Breast epithelium (tissue), 4 donors: ENCODE data around the gene RUFY2. TPM values are rescaled to one million over a fixed set of nuclear protein-coding genes. Genes with fewer than 3 reads are reported as not detected.

Experiments
- DNase-seq, 2 donors: peaks; one replicate each; pipeline ENCODE4 v3.0.0-alpha.2; 2019; ENCODE audit warnings: low spot score in 2 of 2
- H3K27ac ChIP-seq, 2 donors: fragments of 200-600 bp; sonication (generic) in 1 of 2; one replicate each; pipeline ENCODE4 v1.5.1; 2016 to 2019; ENCODE audit warnings: mild to moderate bottlenecking in 1 of 2
- H3K27me3 ChIP-seq, 2 donors: fragments of 200-600 bp; sonication (generic) in 1 of 2; one replicate each; pipeline versions ENCODE4 v1.5.1 to v1.6.0; 2017 to 2019; ENCODE audit warnings: control low read depth in 1 of 2, mild to moderate bottlenecking in 1 of 2
- H3K36me3 ChIP-seq: fragments of 200-600 bp; one replicate; pipeline ENCODE4 v1.5.1; 2019
- H3K4me1 ChIP-seq, 2 donors: fragments of 200-600 bp; sonication (generic); one replicate each; pipeline ENCODE4 v1.5.1; 2016 to 2019; ENCODE audit warnings: control low read depth in 1 of 2
- H3K4me3 ChIP-seq, 3 donors: fragments of 200-600 bp; sonication (generic); 1 replicate in 2 of 3; 2 replicates in 1 of 3; pipeline ENCODE4 v1.5.1; 2016 to 2019; ENCODE audit warnings: mild to moderate bottlenecking in 3 of 3, moderate library complexity in 2 of 3
- H3K9me3 ChIP-seq, 2 donors: fragments of 200-600 bp; sonication (generic) in 1 of 2; one replicate each; pipeline ENCODE4 v1.5.1; 2016 to 2019; ENCODE audit warnings: control low read depth in 1 of 2
- POLR2A ChIP-seq: fragments of 450-650 bp; IDR thresholded peaks from one replicate; pipeline ENCODE4 v1.6.1; 2016; ENCODE audit warnings: antibody characterized with exemption, mild to moderate bottlenecking, moderate library complexity
- POLR2AphosphoS5 ChIP-seq, 3 donors: sonication (generic); formaldehyde crosslinking; IDR thresholded peaks; one replicate each; pipeline ENCODE4 v1.6.1; 2017; ENCODE audit warnings: antibody characterized with exemption in 3 of 3
- intact Hi-C: fragments of 100-400 bp; cut with DNase I; formaldehyde crosslinking; loops from one replicate; pipeline ENCODE4 v1.15.1; 2023; ENCODE audit warnings: low total_unique reads
- total RNA-seq, 3 donors: library from RNA; depleted of rRNA; stranded (reverse); fragments of >200 nt; gene quantifications; one replicate each; pipeline ENCODE4 v1.1.0, GENCODE V29; 2016
- TF ChIP-seq, protein P1 (sequence below), 3 donors: fragments of 450-650 bp; IDR thresholded peaks; one replicate each; pipeline ENCODE4 v1.5.1; 2016 to 2017; ENCODE audit warnings: antibody characterized with exemption in 3 of 3, mild to moderate bottlenecking in 3 of 3, moderate library complexity in 3 of 3

Gene RUFY2
- total RNA-seq, 3 donors from 2014 or later = 20.5 to 47.0 (median 31.1) TPM

DNA sequence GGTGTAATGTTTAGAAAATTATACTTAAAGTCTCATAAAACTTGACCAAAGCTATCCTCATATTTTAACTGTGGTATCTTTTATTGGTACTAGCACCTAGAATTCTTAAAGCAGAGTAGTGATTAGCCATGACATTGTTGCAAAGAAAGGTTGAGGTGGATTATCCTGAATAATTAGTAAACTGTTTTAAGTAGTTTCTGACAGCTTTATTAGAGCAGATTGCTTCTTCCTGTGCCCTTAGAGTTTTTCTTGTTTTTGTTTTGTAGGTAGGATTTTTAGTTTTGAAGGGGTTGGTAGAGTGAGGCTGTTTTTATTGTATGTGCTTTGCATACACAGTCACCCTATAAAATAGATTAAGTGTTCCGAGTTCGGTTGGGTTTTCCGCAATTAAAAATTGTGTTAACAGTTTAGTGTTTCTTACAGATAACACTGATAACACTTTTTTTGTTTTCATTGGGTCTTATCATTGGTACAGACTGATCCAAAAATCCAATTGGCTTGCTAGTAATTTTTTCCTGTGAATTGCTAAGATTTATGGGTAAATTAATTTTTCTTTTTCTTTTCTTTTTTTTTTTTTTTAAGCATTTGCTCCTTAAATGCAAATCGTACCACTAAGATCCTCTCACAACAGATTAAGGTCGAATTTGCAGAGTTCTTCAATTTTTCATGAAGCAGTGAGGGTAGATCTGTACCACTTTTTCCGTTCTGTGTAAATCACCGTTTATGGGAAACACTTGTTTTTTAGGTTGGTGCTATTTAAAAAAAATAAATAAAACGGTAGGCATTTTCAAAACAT, 72.2 kb downstream of the RUFY2 start:
- no peaks in the 10 kb centered on the region for H3K9me3 ChIP-seq
- peak overlapping the region; percentile 93 to 99 (median 99) for H3K4me3 ChIP-seq
- no peaks in the 10 kb centered on the region for H3K27me3 ChIP-seq
- TF ChIP-seq, protein P1, sequence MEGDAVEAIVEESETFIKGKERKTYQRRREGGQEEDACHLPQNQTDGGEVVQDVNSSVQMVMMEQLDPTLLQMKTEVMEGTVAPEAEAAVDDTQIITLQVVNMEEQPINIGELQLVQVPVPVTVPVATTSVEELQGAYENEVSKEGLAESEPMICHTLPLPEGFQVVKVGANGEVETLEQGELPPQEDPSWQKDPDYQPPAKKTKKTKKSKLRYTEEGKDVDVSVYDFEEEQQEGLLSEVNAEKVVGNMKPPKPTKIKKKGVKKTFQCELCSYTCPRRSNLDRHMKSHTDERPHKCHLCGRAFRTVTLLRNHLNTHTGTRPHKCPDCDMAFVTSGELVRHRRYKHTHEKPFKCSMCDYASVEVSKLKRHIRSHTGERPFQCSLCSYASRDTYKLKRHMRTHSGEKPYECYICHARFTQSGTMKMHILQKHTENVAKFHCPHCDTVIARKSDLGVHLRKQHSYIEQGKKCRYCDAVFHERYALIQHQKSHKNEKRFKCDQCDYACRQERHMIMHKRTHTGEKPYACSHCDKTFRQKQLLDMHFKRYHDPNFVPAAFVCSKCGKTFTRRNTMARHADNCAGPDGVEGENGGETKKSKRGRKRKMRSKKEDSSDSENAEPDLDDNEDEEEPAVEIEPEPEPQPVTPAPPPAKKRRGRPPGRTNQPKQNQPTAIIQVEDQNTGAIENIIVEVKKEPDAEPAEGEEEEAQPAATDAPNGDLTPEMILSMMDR (IDR thresholded peaks at IDR 0.05) = no peak
- TF ChIP-seq POLR2AphosphoS5 (IDR thresholded peaks at IDR 0.05) (no peak), POLR2A (no peak)
- H3K36me3 ChIP-seq = no peaks in the 10 kb centered on the region
- H3K27ac ChIP-seq = no peak overlapping the region
- intact Hi-C loops = no loop called here
- no peaks in the 10 kb centered on the region for H3K4me1 ChIP-seq
- DNase-seq = no peak

DNA sequence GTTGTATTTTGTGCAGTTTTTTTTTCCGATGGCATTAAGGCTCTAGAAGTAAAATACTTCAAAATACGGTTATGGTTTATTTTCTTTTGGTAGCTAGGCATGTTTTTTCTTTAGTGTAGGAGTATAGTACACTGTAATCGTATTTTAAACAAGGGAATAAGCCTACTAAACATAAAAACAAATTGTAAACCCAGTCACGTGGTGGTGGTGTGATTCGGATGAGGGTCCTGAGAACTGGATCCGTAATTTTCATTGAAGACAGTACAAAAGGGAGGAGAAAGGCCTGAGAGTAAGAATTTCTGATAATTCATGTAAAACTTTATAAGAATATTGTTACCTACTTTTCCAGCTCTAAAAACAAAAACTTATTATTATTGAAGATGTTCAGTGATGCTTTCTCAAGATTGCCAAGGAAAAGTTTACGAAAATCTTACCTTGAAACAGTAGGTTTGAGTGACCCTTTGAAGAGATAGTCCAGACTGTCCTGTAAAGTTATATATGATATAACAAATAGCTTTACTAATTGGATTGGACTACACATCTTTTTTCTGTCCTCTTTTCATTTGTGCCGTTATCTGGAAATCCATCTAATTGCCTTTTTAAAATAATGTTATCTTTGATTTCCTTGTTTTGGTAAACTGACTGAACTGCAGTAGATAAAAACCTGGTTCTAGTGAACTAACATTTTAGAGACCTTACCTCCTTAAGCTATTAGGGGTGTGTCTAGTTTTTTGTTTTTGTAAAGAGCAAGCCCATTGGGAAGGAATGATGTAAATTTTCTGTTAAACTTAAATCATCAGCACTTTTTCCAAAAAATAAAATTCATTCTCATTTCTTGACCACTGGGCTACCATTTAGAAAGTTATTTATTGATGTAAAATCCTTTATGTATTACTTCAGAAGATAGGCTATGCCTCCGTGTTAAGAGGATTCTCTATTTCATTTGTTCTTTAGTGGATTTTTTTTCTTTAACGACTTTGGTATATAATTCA, 73.3 kb downstream of the RUFY2 start:
- intact Hi-C loops = no loop called here
- H3K4me3 ChIP-seq = peak overlapping the region; percentile 93 to 99 (median 99)
- H3K27me3 ChIP-seq = no peaks in the 10 kb centered on the region
- no peak for DNase-seq
- no peaks in the 10 kb centered on the region for H3K9me3 ChIP-seq
- H3K27ac ChIP-seq = peak overlapping the region; percentile 99 to 100
- TF ChIP-seq POLR2AphosphoS5 (IDR thresholded peaks at IDR 0.05) (no peak), POLR2A (no peak)
- TF ChIP-seq, protein P1 (IDR thresholded peaks at IDR 0.05) = no peak
- H3K4me1 ChIP-seq = peaks cover 0 to 9% of the 10 kb centered on the region in 2 donors
- H3K36me3 ChIP-seq = no peaks in the 10 kb centered on the region

DNA sequence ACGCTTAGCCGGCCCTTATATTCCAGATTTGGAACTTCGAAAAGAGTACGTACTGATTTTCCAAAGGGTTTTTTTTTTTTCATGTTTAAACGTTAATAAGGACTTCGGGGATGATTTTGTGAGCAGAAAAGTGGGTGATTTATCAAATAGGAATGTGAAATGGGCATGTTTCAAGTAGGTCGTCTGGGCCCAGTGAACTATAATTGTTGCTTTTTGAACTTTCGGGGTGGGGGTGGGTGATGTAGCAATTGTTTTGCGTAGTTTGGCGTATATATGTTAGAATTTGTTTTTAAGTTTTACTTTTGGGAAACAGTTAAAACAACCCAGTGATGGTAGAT, 74.0 kb downstream of the RUFY2 start:
- peaks cover 0 to 10% of the 10 kb centered on the region in 2 donors for H3K4me1 ChIP-seq
- intact Hi-C loops = no loop called here
- TF ChIP-seq, protein P1 (IDR thresholded peaks at IDR 0.05) = no peak
- TF ChIP-seq POLR2A (no peak), POLR2AphosphoS5 (IDR thresholded peaks at IDR 0.05) (no peak)

DNA sequence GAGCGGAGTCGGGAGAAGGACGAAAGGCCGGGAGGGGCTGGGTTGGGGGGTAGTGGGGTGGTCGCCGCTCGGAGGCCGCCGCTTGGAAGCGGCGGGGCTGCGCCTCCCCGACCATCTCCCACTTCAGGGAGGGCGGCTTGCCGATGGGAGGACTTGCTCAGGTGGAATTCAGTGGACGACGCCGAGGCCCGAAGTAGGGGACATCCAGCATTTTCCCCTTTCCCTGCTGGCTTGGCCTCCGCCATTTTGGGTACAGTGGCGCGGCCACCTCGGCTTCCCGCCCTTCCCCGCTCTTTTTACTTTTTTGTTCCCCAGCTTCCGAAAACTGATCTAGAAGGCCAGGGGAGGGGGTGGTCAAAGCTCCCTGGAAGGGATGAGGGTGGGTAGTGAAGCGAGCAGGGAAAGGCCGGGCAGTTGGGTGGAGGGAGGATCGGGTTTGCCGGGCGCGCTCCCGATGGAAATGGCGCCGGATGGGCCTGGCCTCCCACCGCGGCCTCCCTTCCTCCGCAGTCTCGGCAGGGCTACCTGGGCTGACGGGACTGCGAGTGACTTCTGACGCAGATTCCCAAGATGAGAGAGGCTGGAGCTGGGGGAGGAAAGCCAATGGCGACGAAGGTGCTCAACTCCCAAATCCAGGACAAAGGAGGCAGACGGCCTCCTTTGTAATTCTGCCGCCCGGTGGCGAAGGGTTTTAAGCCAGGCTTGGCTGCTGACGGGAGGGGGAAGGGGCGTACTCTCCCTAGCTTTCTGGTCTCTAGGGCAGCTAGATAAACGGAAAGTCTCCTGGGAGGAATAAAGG, 74.6 kb downstream of the RUFY2 start, which contains the start of gene PBLD:
Gene PBLD, minus strand, starts transcription at position 670 of the 799 bp plus-strand sequence. CDS start 26,084 bp downstream, outside the sequence.
- no peaks in the 10 kb centered on the region for H3K9me3 ChIP-seq
- peak; percentile 56 to 76 for DNase-seq
- H3K27ac ChIP-seq = peak within 1 kb of the TSS; percentile 99 to 100
- TF ChIP-seq POLR2AphosphoS5 (IDR thresholded peaks at IDR 0.05) (peak; percentile 88 to 92 (median 88)), POLR2A (no peak)
- TF ChIP-seq, protein P1 (IDR thresholded peaks at IDR 0.05) = peak; percentile 30 to 62 (median 40)
- peaks cover 0 to 13% of the 10 kb centered on the region in 2 donors for H3K4me1 ChIP-seq
- intact Hi-C loops = no loop called here
- H3K36me3 ChIP-seq = no peaks in the 10 kb centered on the region
- H3K4me3 ChIP-seq = peak within 1 kb of the TSS; percentile 93 to 99 (median 99)
- no peaks in the 10 kb centered on the region for H3K27me3 ChIP-seq

More for the DNA sequence above, 74.0 kb downstream of the RUFY2 start:
- no peaks in the 10 kb centered on the region for H3K9me3 ChIP-seq
- no peaks in the 10 kb centered on the region for H3K36me3 ChIP-seq
- DNase-seq = no peak
- peak overlapping the region; percentile 93 to 99 (median 99) for H3K4me3 ChIP-seq
- H3K27me3 ChIP-seq = no peaks in the 10 kb centered on the region
- peak overlapping the region; percentile 99 to 100 for H3K27ac ChIP-seq
